Measurements from ENCODE around the gene TAF4.

TAF4 gene

DNA sequence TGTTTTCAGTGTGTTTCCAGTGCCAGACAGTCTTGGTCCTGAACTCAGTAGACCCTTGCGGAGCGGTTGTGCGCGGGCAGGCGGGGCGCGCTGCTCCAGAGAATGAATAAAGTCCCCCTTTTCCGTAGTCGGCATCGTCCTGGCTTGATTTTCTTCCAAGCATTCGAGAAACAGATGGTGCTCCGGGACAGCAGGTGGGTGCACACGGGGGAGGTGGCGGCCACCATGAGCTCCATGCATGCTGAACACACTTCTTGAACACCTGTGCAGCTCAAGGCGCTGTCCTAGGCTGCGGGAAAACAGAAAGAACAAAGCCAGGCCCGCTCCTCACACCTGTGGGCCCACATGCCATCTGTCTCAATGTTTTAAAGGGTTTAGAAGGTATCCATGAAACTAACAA is 125.2 kb downstream of the TAF4 start:
- Histone ChIP-seq H3K27ac (ENCODE audit: low read depth, low read length) (no peak overlapping the region), H2AFZ (ENCODE audit: low read depth, low read length, severe bottlenecking) (no peak overlapping the region), H3K4me3 (ENCODE audit: insufficient read depth, low read length, poor library complexity, severe bottlenecking) (no peak overlapping the region), H3K4me2 (ENCODE audit: low read depth, low read length, poor library complexity, severe bottlenecking) (no peak overlapping the region), H3K9me2 (replicated peaks; ENCODE audit: insufficient read depth, low read length) (no peaks in the 10 kb centered on the region), H3K9me3 (ENCODE audit: insufficient read depth, low read length) (no peaks in the 10 kb centered on the region), H3K79me2 (ENCODE audit: insufficient read depth, low read length) (no peaks in the 10 kb centered on the region), H3K36me3 (ENCODE audit: low read length) (no peaks in the 10 kb centered on the region), H4K20me1 (ENCODE audit: low read depth, low read length) (no peaks in the 10 kb centered on the region), H3K9ac (ENCODE audit: low read length) (no peak overlapping the region), H3F3A (ENCODE audit: insufficient read depth) (no peaks in the 10 kb centered on the region), H3K27me3 (ENCODE audit: low read length) (no peaks in the 10 kb centered on the region)
- TF ChIP-seq EZH2phosphoT487 (conservative IDR thresholded peaks at IDR 0.05; ENCODE audit: low read length): no peak
- TF ChIP-seq, protein P1, sequence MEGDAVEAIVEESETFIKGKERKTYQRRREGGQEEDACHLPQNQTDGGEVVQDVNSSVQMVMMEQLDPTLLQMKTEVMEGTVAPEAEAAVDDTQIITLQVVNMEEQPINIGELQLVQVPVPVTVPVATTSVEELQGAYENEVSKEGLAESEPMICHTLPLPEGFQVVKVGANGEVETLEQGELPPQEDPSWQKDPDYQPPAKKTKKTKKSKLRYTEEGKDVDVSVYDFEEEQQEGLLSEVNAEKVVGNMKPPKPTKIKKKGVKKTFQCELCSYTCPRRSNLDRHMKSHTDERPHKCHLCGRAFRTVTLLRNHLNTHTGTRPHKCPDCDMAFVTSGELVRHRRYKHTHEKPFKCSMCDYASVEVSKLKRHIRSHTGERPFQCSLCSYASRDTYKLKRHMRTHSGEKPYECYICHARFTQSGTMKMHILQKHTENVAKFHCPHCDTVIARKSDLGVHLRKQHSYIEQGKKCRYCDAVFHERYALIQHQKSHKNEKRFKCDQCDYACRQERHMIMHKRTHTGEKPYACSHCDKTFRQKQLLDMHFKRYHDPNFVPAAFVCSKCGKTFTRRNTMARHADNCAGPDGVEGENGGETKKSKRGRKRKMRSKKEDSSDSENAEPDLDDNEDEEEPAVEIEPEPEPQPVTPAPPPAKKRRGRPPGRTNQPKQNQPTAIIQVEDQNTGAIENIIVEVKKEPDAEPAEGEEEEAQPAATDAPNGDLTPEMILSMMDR (IDR thresholded peaks at IDR 0.05; ENCODE audit: insufficient read depth, low read length, poor library complexity, severe bottlenecking): no peak

GRCh38 chr20:61939691-61940360 is 125.9 kb downstream of the TAF4 start:
- Histone ChIP-seq H3K9me2 (replicated peaks; ENCODE audit: insufficient read depth, low read length) (no peaks in the 10 kb centered on the region), H3K79me2 (ENCODE audit: insufficient read depth, low read length) (no peaks in the 10 kb centered on the region), H3K9me3 (ENCODE audit: insufficient read depth, low read length) (no peaks in the 10 kb centered on the region), H3K27me3 (ENCODE audit: low read length) (no peaks in the 10 kb centered on the region), H3K36me3 (ENCODE audit: low read length) (no peaks in the 10 kb centered on the region), H3K4me2 (ENCODE audit: low read depth, low read length, poor library complexity, severe bottlenecking) (no peak overlapping the region), H3K9ac (ENCODE audit: low read length) (no peak overlapping the region), H3K4me3 (ENCODE audit: insufficient read depth, low read length, poor library complexity, severe bottlenecking) (no peak overlapping the region), H4K20me1 (ENCODE audit: low read depth, low read length) (no peaks in the 10 kb centered on the region), H3K27ac (ENCODE audit: low read depth, low read length) (no peak overlapping the region), H3F3A (ENCODE audit: insufficient read depth) (no peaks in the 10 kb centered on the region), H2AFZ (ENCODE audit: low read depth, low read length, severe bottlenecking) (no peak overlapping the region)
- no peak for TF ChIP-seq EZH2phosphoT487 (conservative IDR thresholded peaks at IDR 0.05; ENCODE audit: low read length)
- TF ChIP-seq, protein P1 (IDR thresholded peaks at IDR 0.05; ENCODE audit: insufficient read depth, low read length, poor library complexity, severe bottlenecking): no peak

DNA sequence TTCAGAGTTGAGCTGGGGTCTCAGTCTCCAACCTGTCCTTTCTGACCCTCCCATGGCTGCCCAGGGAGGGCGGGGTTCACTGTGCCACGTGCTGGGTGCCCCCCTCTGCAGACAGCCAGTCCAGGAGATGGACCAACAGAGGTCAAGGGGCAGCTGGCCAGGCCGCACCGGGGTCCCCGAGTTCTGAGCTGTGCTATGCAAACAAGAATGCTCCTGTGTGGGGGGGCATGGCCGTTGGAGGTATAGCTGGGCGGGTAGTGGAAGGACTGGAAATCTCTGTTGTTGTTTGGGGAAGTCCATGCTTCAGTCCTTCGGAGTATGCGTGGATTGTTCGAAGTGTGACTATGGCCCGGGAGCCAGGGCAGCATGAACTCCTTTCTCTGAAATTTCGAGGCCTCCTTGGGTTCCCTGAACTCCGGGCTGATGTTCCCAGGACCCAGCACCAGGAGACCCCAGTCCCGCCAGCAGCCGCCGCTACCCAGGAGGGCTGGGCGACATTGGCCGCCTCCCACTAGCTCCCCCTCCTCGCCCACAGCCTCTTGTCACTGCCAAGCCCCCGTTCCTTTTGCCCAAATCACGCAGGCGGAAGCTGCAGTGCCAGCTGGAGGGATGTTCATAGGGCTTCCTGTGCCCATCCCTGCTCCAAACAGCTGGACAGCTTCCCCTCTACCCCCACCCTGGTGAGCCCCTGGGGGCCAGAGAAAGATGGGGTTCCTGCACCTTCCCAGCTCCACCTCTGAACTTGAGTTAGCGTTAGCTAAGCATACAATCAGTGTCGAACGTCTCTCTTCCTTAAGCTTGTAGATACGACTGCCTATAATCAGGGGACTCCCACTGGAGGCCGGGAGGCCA is 126.6 kb downstream of the TAF4 start:
- Histone ChIP-seq H3K4me2 (ENCODE audit: low read depth, low read length, poor library complexity, severe bottlenecking) (no peak overlapping the region), H3K27ac (ENCODE audit: low read depth, low read length) (no peak overlapping the region), H3K9me3 (ENCODE audit: insufficient read depth, low read length) (no peaks in the 10 kb centered on the region), H3K36me3 (ENCODE audit: low read length) (no peaks in the 10 kb centered on the region), H2AFZ (ENCODE audit: low read depth, low read length, severe bottlenecking) (no peak overlapping the region), H3K9ac (ENCODE audit: low read length) (no peak overlapping the region), H3K4me3 (ENCODE audit: insufficient read depth, low read length, poor library complexity, severe bottlenecking) (no peak overlapping the region), H3K27me3 (ENCODE audit: low read length) (no peaks in the 10 kb centered on the region), H3F3A (ENCODE audit: insufficient read depth) (no peaks in the 10 kb centered on the region), H3K79me2 (ENCODE audit: insufficient read depth, low read length) (no peaks in the 10 kb centered on the region), H3K9me2 (replicated peaks; ENCODE audit: insufficient read depth, low read length) (no peaks in the 10 kb centered on the region), H4K20me1 (ENCODE audit: low read depth, low read length) (no peaks in the 10 kb centered on the region)
- TF ChIP-seq EZH2phosphoT487 (conservative IDR thresholded peaks at IDR 0.05; ENCODE audit: low read length): no peak
- TF ChIP-seq, protein P1 (IDR thresholded peaks at IDR 0.05; ENCODE audit: insufficient read depth, low read length, poor library complexity, severe bottlenecking): no peak
